MM.1S (cell line): ENCODE results near the gene TJP2.

Experiments
- CTCF ChIP-seq: fragments of 300-600 bp; sonication (generic); IDR thresholded peaks from 2 replicates; pipeline ENCODE4 v1.5.1; 2016; ENCODE audit warnings: antibody characterized with exemption, low read length, mixed read lengths
- EZH2 ChIP-seq: fragments of 300-600 bp; sonication (generic); optimal IDR thresholded peaks from 2 replicates; pipeline ENCODE3; 2017; ENCODE audit warnings: low read depth, mild to moderate bottlenecking, antibody characterized with exemption, low read length, mixed read lengths
- EZH2phosphoT487 ChIP-seq: fragments of 300-600 bp; sonication (generic); IDR thresholded peaks from 2 replicates; pipeline ENCODE4 v1.6.1; 2018; ENCODE audit warnings: antibody characterized with exemption, low read length

- TF ChIP-seq CTCF (no peak), EZH2 (no peak), EZH2phosphoT487 (no peak)
Measured at GRCh38 chr9:69319324-69320025, 145.4 kb downstream of the TJP2 start.
